Gastroesophageal sphincter (tissue), 4 donors: ENCODE measurements around the gene RFNG. TPM values are rescaled to one million over a fixed set of nuclear protein-coding genes. Genes with fewer than 3 reads are reported as not detected.
A peak's percentile ranks its signal among the peaks of the same experiment; 100 is the strongest.

ENCODE experiments used
- ATAC-seq: fragments of 150-250 bp; one replicate; pipeline ENCODE4 v1.9.1; 2016; ENCODE audit warnings: mild to moderate bottlenecking, moderate library complexity
- H3K27ac ChIP-seq, 4 donors: fragments of 200-600 bp; sonication (generic) in 3 of 4; 1 replicate in 3 of 4; 2 replicates in 1 of 4; pipeline ENCODE4 v1.5.1; 2016 to 2019
- H3K27me3 ChIP-seq: fragments of 200-600 bp; sonication (generic); one replicate; pipeline ENCODE4 v1.5.1; 2019
- H3K36me3 ChIP-seq, 2 donors: fragments of 200-600 bp; sonication (generic); one replicate each; pipeline ENCODE4 v1.5.1; 2019; ENCODE audit warnings: control low read depth in 1 of 2
- H3K4me1 ChIP-seq, 3 donors: fragments of 200-600 bp; sonication (generic); 1 replicate in 2 of 3; 2 replicates in 1 of 3; pipeline ENCODE4 v1.5.1; 2016 to 2019; ENCODE audit warnings: control low read depth in 2 of 3
- H3K4me3 ChIP-seq, 2 donors: fragments of 200-600 bp; sonication (generic); one replicate each; pipeline ENCODE4 v1.5.1; 2019; ENCODE audit warnings: mild to moderate bottlenecking in 1 of 2, moderate library complexity in 1 of 2
- H3K9me3 ChIP-seq, 3 donors: fragments of 200-600 bp; sonication (generic); one replicate each; pipeline ENCODE4 v1.5.1; 2017 to 2019; ENCODE audit warnings: control low read depth in 2 of 3
- EP300 ChIP-seq: sonication (generic); formaldehyde crosslinking; IDR thresholded peaks from one replicate; pipeline ENCODE4 v1.6.1; 2017; ENCODE audit warnings: antibody characterized with exemption, mild to moderate bottlenecking
- POLR2A ChIP-seq, 2 donors: fragments of 450-650 bp; IDR thresholded peaks; one replicate each; pipeline ENCODE4 v1.6.1; 2017; ENCODE audit warnings: antibody characterized with exemption in 2 of 2, mild to moderate bottlenecking in 2 of 2, moderate library complexity in 1 of 2
- POLR2AphosphoS5 ChIP-seq: sonication (generic); formaldehyde crosslinking; IDR thresholded peaks from one replicate; pipeline ENCODE4 v1.6.1; 2017; ENCODE audit warnings: antibody characterized with exemption
- WGBS, 2 donors: methylation state at CpG; one replicate each; pipeline ENCODE4 v1.1.5; 2018; ENCODE audit warnings: low coverage in 1 of 2; 5-methylcytosine and 5-hydroxymethylcytosine counted together
- total RNA-seq, 4 donors: library from RNA; depleted of rRNA; stranded (reverse); fragments of >200 nt; gene quantifications; one replicate each; pipeline ENCODE4 v1.1.0, GENCODE V29; 2016
- TF ChIP-seq, protein P1 (sequence below), 4 experiments: fragments of 200-600 bp in 2 of 4; fragments of 450-650 bp in 2 of 4; sonication (generic) in 1 of 4; IDR thresholded peaks; one replicate each; pipeline ENCODE4 v1.5.1; 2017 to 2019; ENCODE audit warnings: antibody characterized with exemption in 4 of 4, mild to moderate bottlenecking in 2 of 4, moderate library complexity in 2 of 4

RFNG gene
- total RNA-seq, 4 donors from 2014 or later: 28.8 to 48.2 (median 34.3) TPM

GRCh38 chr17:82015311-82015971, 36.2 kb downstream of the RFNG start:
- no peak for ATAC-seq
- WGBS, 2 donors: 70% methylated on average over 2 of the region's 24 CpGs; no CpG with 5 or more reads in 1 of the 2 donors
- TF ChIP-seq EP300: no peak
- TF ChIP-seq, protein P1, sequence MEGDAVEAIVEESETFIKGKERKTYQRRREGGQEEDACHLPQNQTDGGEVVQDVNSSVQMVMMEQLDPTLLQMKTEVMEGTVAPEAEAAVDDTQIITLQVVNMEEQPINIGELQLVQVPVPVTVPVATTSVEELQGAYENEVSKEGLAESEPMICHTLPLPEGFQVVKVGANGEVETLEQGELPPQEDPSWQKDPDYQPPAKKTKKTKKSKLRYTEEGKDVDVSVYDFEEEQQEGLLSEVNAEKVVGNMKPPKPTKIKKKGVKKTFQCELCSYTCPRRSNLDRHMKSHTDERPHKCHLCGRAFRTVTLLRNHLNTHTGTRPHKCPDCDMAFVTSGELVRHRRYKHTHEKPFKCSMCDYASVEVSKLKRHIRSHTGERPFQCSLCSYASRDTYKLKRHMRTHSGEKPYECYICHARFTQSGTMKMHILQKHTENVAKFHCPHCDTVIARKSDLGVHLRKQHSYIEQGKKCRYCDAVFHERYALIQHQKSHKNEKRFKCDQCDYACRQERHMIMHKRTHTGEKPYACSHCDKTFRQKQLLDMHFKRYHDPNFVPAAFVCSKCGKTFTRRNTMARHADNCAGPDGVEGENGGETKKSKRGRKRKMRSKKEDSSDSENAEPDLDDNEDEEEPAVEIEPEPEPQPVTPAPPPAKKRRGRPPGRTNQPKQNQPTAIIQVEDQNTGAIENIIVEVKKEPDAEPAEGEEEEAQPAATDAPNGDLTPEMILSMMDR (IDR thresholded peaks at IDR 0.05): no peak
- TF ChIP-seq POLR2A (IDR thresholded peaks at IDR 0.05): no peak
- TF ChIP-seq POLR2AphosphoS5: no peak
- Histone ChIP-seq H3K4me3 (no peak overlapping the region), H3K4me1 (peaks cover 0 to 10% (median 0%) of the 10 kb centered on the region in 3 donors), H3K9me3 (no peaks in the 10 kb centered on the region), H3K27me3 (no peaks in the 10 kb centered on the region), H3K27ac (no peak overlapping the region), H3K36me3 (peaks cover 0 to 49% of the 10 kb centered on the region in 2 donors)

GRCh38 chr17:82014971-82015310, 36.7 kb downstream of the RFNG start:
- peaks cover 0 to 5% (median 0%) of the 10 kb centered on the region in 3 donors for H3K4me1 ChIP-seq
- H3K27ac ChIP-seq: no peak overlapping the region
- no peaks in the 10 kb centered on the region for H3K27me3 ChIP-seq
- no peak for TF ChIP-seq EP300
- TF ChIP-seq POLR2A (IDR thresholded peaks at IDR 0.05): no peak
- TF ChIP-seq, protein P1 (IDR thresholded peaks at IDR 0.05): no peak
- no peak for TF ChIP-seq POLR2AphosphoS5
- WGBS, 2 donors: no CpG with 5 or more reads among the region's 13 CpGs
- ATAC-seq: no peak
- peaks cover 0 to 52% of the 10 kb centered on the region in 2 donors for H3K36me3 ChIP-seq
- no peak overlapping the region for H3K4me3 ChIP-seq
- H3K9me3 ChIP-seq: no peaks in the 10 kb centered on the region

GRCh38 chr17:82014432-82014831, 37.2 kb downstream of the RFNG start:
- 67 to 84% methylated on average over 4 to 11 of the region's 23 CpGs for WGBS, 2 donors
- Histone ChIP-seq H3K36me3 (peaks cover 0 to 53% of the 10 kb centered on the region in 2 donors), H3K27ac (no peak overlapping the region), H3K4me1 (no peaks in the 10 kb centered on the region), H3K9me3 (no peaks in the 10 kb centered on the region), H3K4me3 (no peak overlapping the region), H3K27me3 (no peaks in the 10 kb centered on the region)
- TF ChIP-seq EP300: no peak
- TF ChIP-seq POLR2A (IDR thresholded peaks at IDR 0.05): no peak
- TF ChIP-seq POLR2AphosphoS5: no peak
- TF ChIP-seq, protein P1 (IDR thresholded peaks at IDR 0.05): no peak
- ATAC-seq: no peak

DNA sequence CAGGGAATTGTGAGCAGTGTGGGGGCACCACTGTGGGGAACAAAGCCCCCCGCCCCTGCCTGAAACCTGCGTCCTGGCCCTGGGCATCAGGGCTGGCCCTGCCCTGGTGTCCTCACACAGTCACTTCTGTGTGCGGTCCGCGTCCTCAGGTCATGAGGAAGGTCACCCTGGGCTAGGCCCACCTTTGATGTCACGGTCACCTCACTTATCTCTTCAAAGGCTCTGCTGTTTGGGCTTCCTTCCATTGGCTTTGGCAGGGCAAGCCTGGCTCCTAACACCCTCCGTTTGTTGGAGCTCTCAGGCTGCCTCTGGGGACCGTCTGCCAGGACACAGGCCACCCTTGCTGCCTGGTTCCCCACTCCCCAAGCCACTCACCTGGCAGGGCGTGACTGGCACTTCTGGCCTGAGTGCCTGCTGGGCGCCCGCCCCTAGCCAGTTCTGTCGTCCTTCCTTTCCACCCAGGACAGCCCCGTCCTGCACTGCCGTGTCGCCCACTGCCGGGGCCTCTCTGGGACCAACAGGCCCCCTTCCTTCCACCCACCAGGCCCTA, 37.8 kb downstream of the RFNG start:
- TF ChIP-seq POLR2A (IDR thresholded peaks at IDR 0.05) (no peak), EP300 (no peak), POLR2AphosphoS5 (no peak)
- TF ChIP-seq, protein P1 (IDR thresholded peaks at IDR 0.05): no peak
- H3K36me3 ChIP-seq: peaks cover 0 to 53% of the 10 kb centered on the region in 2 donors
- no peak overlapping the region for H3K4me3 ChIP-seq
- no peaks in the 10 kb centered on the region for H3K27me3 ChIP-seq
- no peaks in the 10 kb centered on the region for H3K9me3 ChIP-seq
- no peaks in the 10 kb centered on the region for H3K4me1 ChIP-seq
- WGBS, 2 donors: 81 to 100% methylated on average over 5 to 7 of the region's 16 CpGs
- H3K27ac ChIP-seq: peak overlapping the region in 1 of 4 donors; percentile 48
- ATAC-seq: no peak

GRCh38 chr17:82013341-82013740, 38.3 kb downstream of the RFNG start:
- TF ChIP-seq POLR2A (IDR thresholded peaks at IDR 0.05): no peak
- no peak for TF ChIP-seq POLR2AphosphoS5
- TF ChIP-seq, protein P1 (IDR thresholded peaks at IDR 0.05): no peak
- TF ChIP-seq EP300: no peak
- Histone ChIP-seq H3K27ac (peak overlapping the region in 1 of 4 donors; percentile 48), H3K9me3 (no peaks in the 10 kb centered on the region), H3K4me1 (no peaks in the 10 kb centered on the region), H3K4me3 (no peak overlapping the region), H3K27me3 (no peaks in the 10 kb centered on the region), H3K36me3 (peaks cover 0 to 50% of the 10 kb centered on the region in 2 donors)
- no CpG with 5 or more reads among the region's 22 CpGs for WGBS, 2 donors
- no peak for ATAC-seq
